A549 (cell line): ENCODE data around the gene RLN3. TPM values are rescaled to one million over a fixed set of nuclear protein-coding genes. Genes with fewer than 3 reads are reported as not detected.

Source experiments
- ATAC-seq, 2 experiments: fragments of 200-7000 bp in 1 of 2; fragments of >200 bp in 1 of 2; cut with Nextera tagmentation in 1 of 2; cut with Tn5 transposase in 1 of 2; 3 replicates each; pipeline versions ENCODE4 v1.8.0 to v1.9.1; 2018 to 2020; ENCODE audit warnings: mild to moderate bottlenecking in 1 of 2, moderate library complexity in 1 of 2
- CTCF ChIA-PET: fragments of 300-600 bp; sonication (Branson Sonifier 250); formaldehyde crosslinking; extraction: SDS; loops from one replicate; lab custom pipeline; 2021; ENCODE audit warnings: antibody characterized with exemption, inconsistent platforms; lab: Yijun Ruan, JAX
- POLR2A ChIA-PET: fragments of 350-600 bp; formaldehyde crosslinking; extraction: SDS; loops from one replicate; lab custom pipeline; 2021; ENCODE audit warnings: antibody characterized with exemption, inconsistent platforms; lab: Yijun Ruan, JAX
- DNase-seq, 2 experiments: peaks; one replicate each; pipeline versions ENCODE4 v3.0.0 to v3.0.0-alpha.2; 2011 to 2016; ENCODE audit warnings: low read depth in 1 of 2, low spot score in 1 of 2
- FAIRE-seq: peaks from 2 replicates; lab custom pipeline; 2011; peaks lifted over from hg19 to GRCh38; lab: Jason Lieb, UNC
- H3K27ac ChIP-seq, 2 experiments: fragments of >200 bp; sonication (Bioruptor Twin); formaldehyde crosslinking; 3 replicates each; pipeline ENCODE4 v1.5.1; 2016 to 2017
- H3K4me1 ChIP-seq: fragments of >200 bp; sonication (Bioruptor Twin); formaldehyde crosslinking; 3 replicates; pipeline ENCODE4 v1.6.1; 2016
- H3K4me2 ChIP-seq: fragments of >200 bp; sonication (Bioruptor Twin); formaldehyde crosslinking; 3 replicates; pipeline ENCODE4 v1.6.1; 2016
- H3K4me3 ChIP-seq: fragments of >200 bp; sonication (Bioruptor Twin); formaldehyde crosslinking; 3 replicates; pipeline ENCODE4 v1.5.1; 2016
- H3K9me3 ChIP-seq: fragments of >200 bp; sonication (Bioruptor Twin); formaldehyde crosslinking; 3 replicates; pipeline ENCODE4 v1.6.1; 2016
- CBX2 ChIP-seq: fragments of 200-600 bp; sonication (generic); IDR thresholded peaks from 2 replicates; pipeline ENCODE4 v1.6.1; 2016; ENCODE audit warnings: low read depth, mild to moderate bottlenecking, borderline replicate concordance
- CHD2 ChIP-seq: fragments of 150-350 bp; IDR thresholded peaks from 2 replicates; pipeline ENCODE4 v1.6.1; 2014; ENCODE audit warnings: low read length; ENCODE audit not compliant: partially characterized antibody
- CHD4 ChIP-seq: fragments of 200-600 bp; sonication (generic); IDR thresholded peaks from 2 replicates; pipeline ENCODE4 v1.6.1; 2016; ENCODE audit warnings: antibody characterized with exemption, mild to moderate bottlenecking, borderline replicate concordance
- EP300 ChIP-seq, 2 experiments: fragments of >200 bp; sonication (Bioruptor Twin); formaldehyde crosslinking; IDR thresholded peaks; 2 replicates in 1 of 2; 3 replicates in 1 of 2; pipeline ENCODE4 v1.6.1; 2016 to 2017
- HDAC2 ChIP-seq: fragments of 200-600 bp; sonication (generic); IDR thresholded peaks from 2 replicates; pipeline ENCODE4 v1.6.1; 2016
- JUN ChIP-seq, 2 experiments: fragments of >200 bp; sonication (Bioruptor Twin); formaldehyde crosslinking; IDR thresholded peaks; 2 replicates in 1 of 2; 3 replicates in 1 of 2; pipeline ENCODE4 v1.6.1; 2016 to 2017
- KDM1A ChIP-seq: fragments of 200-600 bp; sonication (generic); IDR thresholded peaks from 2 replicates; pipeline ENCODE4 v1.6.1; 2016; ENCODE audit warnings: low read depth, mild to moderate bottlenecking
- MAZ ChIP-seq: fragments of 150-350 bp; IDR thresholded peaks from 2 replicates; pipeline ENCODE4 v1.6.1; 2014; ENCODE audit warnings: antibody characterized with exemption, low read depth, low read length, borderline replicate concordance
- PHF8 ChIP-seq: fragments of 200-600 bp; sonication (generic); IDR thresholded peaks from 2 replicates; pipeline ENCODE4 v1.6.1; 2016; ENCODE audit warnings: low read depth, mild to moderate bottlenecking, antibody characterized with exemption, moderate library complexity, borderline replicate concordance
- RCOR1 ChIP-seq: fragments of 150-350 bp; IDR thresholded peaks from 2 replicates; pipeline ENCODE4 v1.6.1; 2014; ENCODE audit warnings: antibody characterized with exemption, low read length, low read depth
- SMC3 ChIP-seq: fragments of >200 bp; sonication (Bioruptor Twin); formaldehyde crosslinking; IDR thresholded peaks from 3 replicates; pipeline ENCODE4 v1.6.1; 2018; ENCODE audit warnings: inconsistent platforms
- TP53 ChIP-seq: fragments of 250-450 bp; sonication (Bioruptor Pico); IDR thresholded peaks from 2 replicates; pipeline ENCODE4 v1.5.0; 2021; ENCODE audit warnings: mild to moderate bottlenecking, moderate library complexity
- WGBS: methylation state at CpG from one replicate; pipeline ENCODE4 v1.1.6; 2017; ENCODE audit errors: missing lambda C conversion rate; 5-methylcytosine and 5-hydroxymethylcytosine counted together
- polyA plus RNA-seq, 4 experiments: library from polyadenylated mRNA; depleted of rRNA in 3 of 4; stranded (reverse); fragments of >200 nt; fragmentation: RNase III in 1 of 4; extraction: RNeasy Plus Mini Kit Qiagen cat#74134 plus additional on column Dnase treatment in 1 of 4; gene quantifications; 2 replicates in 3 of 4; 3 replicates in 1 of 4; pipeline ENCODE4 v1.2.3, GENCODE V29; 2011 to 2017
- TF ChIP-seq, protein P1 (sequence below): fragments of 250-450 bp; sonication (Bioruptor Pico); IDR thresholded peaks from 2 replicates; pipeline ENCODE4 v1.5.0; 2021; ENCODE audit warnings: mild to moderate bottlenecking, moderate library complexity, borderline replicate concordance
- TF ChIP-seq, protein P2 (sequence below): IDR thresholded peaks from 2 replicates; pipeline ENCODE4 v1.6.1; 2012
- TF ChIP-seq, protein P3 (sequence below): fragments of >200 bp; sonication (Bioruptor Twin); formaldehyde crosslinking; IDR thresholded peaks from 2 replicates; pipeline ENCODE4 v1.6.1; 2016

Gene RLN3
- polyA plus RNA-seq, 2 of the 4 experiments (the other 2 are of a cell fraction), result not detected

DNA sequence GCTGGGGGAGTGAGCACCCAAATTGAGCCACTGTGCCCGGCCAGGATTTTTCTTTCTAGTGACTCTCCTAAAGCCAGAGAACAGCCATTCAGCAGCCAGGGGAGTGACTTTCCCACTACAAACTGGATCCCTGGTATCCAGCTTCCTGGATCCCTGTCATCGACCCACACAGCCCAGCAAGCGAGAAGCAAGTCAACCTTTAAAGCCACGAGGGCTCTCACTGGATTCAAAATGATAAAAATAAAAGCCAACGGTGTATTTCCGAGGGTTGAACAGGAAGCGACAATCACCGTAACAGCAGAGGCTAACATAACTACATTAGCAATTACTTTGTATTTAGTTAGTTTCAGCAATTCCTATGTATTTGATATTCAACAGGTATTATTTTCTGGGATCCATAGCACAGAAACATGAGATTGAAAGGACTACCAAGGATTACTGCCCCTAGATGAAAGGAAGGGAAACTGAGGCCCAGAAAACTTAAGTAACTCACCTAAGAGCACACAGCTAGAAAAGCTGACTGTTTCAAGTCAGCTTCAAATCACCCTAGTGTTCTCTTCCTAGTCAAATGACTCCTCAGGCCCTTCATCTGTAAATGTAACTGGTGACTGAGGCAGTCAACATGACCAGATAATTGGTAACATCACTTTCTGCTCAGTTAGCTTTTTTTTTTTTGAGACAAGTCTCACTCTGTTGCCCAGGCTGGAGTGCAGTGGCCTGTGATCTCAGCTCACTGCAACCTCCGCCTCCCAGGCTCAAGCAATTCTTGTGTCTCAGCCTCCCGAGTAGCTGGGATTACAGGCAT lies 24.5 kb upstream of the RLN3 start (continued):
- TF ChIP-seq, protein P1, sequence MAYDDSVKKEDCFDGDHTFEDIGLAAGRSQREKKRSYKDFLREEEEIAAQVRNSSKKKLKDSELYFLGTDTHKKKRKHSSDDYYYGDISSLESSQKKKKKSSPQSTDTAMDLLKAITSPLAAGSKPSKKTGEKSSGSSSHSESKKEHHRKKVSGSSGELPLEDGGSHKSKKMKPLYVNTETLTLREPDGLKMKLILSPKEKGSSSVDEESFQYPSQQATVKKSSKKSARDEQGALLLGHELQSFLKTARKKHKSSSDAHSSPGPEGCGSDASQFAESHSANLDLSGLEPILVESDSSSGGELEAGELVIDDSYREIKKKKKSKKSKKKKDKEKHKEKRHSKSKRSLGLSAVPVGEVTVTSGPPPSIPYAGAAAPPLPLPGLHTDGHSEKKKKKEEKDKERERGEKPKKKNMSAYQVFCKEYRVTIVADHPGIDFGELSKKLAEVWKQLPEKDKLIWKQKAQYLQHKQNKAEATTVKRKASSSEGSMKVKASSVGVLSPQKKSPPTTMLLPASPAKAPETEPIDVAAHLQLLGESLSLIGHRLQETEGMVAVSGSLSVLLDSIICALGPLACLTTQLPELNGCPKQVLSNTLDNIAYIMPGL (CRISPR knock-in tag), result no peak

DNA sequence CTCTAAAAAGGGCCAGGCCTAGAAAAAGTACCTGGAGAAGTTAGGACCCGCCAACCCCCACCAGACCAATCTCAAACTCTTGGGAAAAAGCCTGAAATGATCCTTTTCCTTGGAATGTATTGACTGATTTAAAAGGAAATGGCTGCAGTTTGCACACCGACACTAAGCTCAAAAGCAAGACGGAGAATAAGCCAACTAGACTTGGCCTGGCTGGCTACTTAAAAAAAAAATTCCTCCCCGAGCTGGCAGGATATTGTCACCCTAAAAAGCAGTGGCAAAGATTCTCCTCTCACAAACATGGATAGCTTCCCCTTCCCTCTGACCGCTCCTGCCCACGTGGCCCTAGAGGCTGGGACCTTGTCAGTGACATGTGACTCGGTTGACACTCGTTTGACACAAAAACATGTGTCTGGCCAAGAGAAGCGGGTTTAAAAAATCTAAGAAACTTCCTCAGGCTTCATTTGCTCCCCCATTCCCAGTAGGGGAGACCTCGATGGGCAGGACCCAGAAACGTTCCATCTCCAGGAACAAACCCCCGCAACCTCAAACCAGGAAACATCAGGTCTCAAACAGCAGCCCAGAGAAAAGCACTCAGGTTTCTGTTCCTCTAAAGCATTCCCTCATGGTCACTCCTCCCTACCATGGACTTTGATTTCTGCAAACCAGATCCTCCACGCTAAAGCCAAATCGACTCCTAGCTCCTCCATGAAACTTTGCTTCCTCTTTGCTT lies 23.2 kb upstream of the RLN3 start:
- Histone ChIP-seq H3K4me2 (peak overlapping the region; percentile 50), H3K9me3 (no peaks in the 10 kb centered on the region), H3K4me3 (no peak overlapping the region; the same call in 2 of the 3 replicates), H3K27ac (peak overlapping the region in 1 of 2 experiments; percentile 100; a peak in 3 of 6 replicates), H3K4me1 (peaks cover 14% of the 10 kb centered on the region; the same call in 1 of the 3 replicates)
- TF ChIP-seq MAZ (no peak), EP300 (IDR thresholded peaks at IDR 0.05) (no peak), KDM1A (no peak), TP53 (no peak)
- TF ChIP-seq, protein P2, sequence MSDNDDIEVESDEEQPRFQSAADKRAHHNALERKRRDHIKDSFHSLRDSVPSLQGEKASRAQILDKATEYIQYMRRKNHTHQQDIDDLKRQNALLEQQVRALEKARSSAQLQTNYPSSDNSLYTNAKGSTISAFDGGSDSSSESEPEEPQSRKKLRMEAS, result no peak
- WGBS, result 71% methylated on average over 14 of the region's 14 CpGs
- no peak for ATAC-seq
- ChIA-PET CTCF (interaction anchor here (0.5 to 1.8 kb wide), 4 partner anchors 26 to 693 kb away, joined by 3 to 5 read pairs (median 4); partner anchors contain the start of gene IL27RA), POLR2A (no interaction called here)
- DNase-seq, result no peak
- FAIRE-seq, result no peak

DNA sequence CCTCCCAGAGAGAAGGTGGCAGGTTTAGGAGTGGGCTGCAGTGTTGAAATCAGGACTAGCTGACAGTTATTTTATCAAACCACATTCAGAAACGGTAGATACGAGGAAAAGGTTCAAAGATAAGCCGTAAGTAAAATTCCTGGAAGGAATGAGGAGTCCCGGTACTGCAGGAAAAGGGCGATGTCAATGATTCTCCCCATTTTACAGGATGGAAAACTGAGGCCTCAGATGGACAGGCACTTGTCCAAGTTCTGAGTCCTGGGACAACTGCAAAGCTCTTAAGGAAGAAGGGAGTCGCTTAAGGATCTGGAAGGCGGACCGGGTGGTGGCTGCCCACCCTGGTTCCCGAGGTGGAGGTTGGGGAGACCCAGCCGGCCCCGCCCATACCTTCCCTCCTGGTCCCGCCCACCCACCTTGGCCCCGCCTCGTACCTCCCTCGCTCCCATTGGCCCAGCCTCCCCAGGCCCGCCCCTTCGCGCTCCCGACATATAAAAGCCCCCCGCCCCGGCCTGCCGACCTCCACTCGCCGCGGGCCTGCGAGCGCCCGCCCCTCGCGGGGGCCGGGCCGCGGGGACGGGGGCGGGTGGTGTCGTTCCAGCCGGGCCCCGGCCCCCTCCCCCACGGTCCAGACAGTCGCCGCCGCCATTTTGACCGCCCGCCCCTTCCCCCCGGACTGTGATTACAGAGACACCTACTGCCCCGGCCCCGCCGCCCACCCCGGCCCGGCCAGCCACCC lies 22.4 kb upstream of the RLN3 start:
- WGBS, result 32% methylated on average over 11 of the region's 50 CpGs
- DNase-seq, result peak; percentile 33 to 87
- H3K27ac ChIP-seq, result peak overlapping the region; percentile 91 to 100
- H3K4me1 ChIP-seq, result peaks cover 14% of the 10 kb centered on the region; the same call in 1 of the 3 replicates
- POLR2A ChIA-PET, result interaction anchor here (1.1 to 1.8 kb wide), 2 partner anchors 26 to 67 kb away, joined by 3 to 6 read pairs; partner anchors contain the start of genes IL27RA and MISP3
- H3K4me2 ChIP-seq, result peak overlapping the region; percentile 50
- ATAC-seq, result peak; percentile 62 to 67
- TF ChIP-seq JUN (IDR thresholded peaks at IDR 0.05), result 0 out of 5 replicates have a peak, but pooled peaks have one; percentile 9 to 32
- no peak for TF ChIP-seq CBX2
- TF ChIP-seq CHD2, result no peak
- peak; percentile 100 for TF ChIP-seq KDM1A
- TF ChIP-seq, protein P2, result 0 out of 2 replicates have a peak, but pooled peaks have one; percentile 15
- peak; percentile 98 for TF ChIP-seq HDAC2
- TF ChIP-seq, protein P3, sequence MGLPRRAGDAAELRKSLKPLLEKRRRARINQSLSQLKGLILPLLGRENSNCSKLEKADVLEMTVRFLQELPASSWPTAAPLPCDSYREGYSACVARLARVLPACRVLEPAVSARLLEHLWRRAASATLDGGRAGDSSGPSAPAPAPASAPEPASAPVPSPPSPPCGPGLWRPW, result no peak
- TF ChIP-seq PHF8, result 0 out of 2 replicates have a peak, but pooled peaks have one; percentile 39
- TF ChIP-seq SMC3, result no peak
- TF ChIP-seq CHD4, result peak; percentile 99
- TF ChIP-seq RCOR1, result peak; percentile 98
- TF ChIP-seq, all 56 proteins: peak for 7
- CTCF ChIA-PET, result interaction anchor here (0.5 kb wide), 1 partner anchor 692 kb away, joined by 3 read pairs; no protein-coding TSS in a partner anchor
- Histone ChIP-seq H3K9me3 (no peaks in the 10 kb centered on the region), H3K4me3 (peak overlapping the region; percentile 74)
- no peak for FAIRE-seq
